ENCODE data around the gene EDRF1.
"Not testable (repeated sequence)": the region's sequence is repeated elsewhere in the genome, so short reads cannot be mapped to it uniquely, and the experiment has no call there.

The EDRF1 gene

GRCh38 chr10:125707541-125708468, 11.7 kb upstream of the EDRF1 start:
- DNase-seq (ENCODE audit: low spot score) = no peak

- DNase-seq (ENCODE audit: low spot score) = no peak
Observed at GRCh38 chr10:125708971-125709503, 10.5 kb upstream of the EDRF1 start.

GRCh38 chr10:125709553-125710474, 9.7 kb upstream of the EDRF1 start:
- DNase-seq (ENCODE audit: low spot score) = no peak

GRCh38 chr10:125711110-125711750, 8.3 kb upstream of the EDRF1 start:
- DNase-seq (ENCODE audit: low spot score) = no peak

DNA sequence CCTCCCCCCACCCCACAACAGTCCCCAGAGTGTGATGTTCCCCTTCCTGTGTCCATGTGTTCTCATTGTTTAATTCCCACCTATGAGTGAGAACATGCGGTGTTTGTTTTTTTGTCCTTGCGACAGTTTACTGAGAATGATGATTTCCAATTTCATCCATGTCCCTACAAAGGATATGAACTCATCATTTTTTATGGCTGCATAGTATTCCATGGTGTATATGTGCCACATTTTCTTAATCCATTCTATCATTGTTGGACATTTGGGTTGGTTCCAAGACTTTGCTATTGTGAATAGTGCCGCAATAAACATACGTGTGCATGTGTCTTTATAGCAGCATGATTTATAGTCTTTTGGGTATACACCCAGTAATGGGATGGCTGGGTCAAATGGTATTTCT, 4.8 kb upstream of the EDRF1 start:
- DNase-seq (ENCODE audit: low spot score) = not testable (repeated sequence)

- DNase-seq (ENCODE audit: low spot score) = no peak
Observed at GRCh38 chr10:125720002-125720382, 483 bp downstream of the EDRF1 start.

- DNase-seq (ENCODE audit: low spot score) = no peak
Observed at GRCh38 chr10:125721035-125721434, 1.5 kb downstream of the EDRF1 start.

DNA sequence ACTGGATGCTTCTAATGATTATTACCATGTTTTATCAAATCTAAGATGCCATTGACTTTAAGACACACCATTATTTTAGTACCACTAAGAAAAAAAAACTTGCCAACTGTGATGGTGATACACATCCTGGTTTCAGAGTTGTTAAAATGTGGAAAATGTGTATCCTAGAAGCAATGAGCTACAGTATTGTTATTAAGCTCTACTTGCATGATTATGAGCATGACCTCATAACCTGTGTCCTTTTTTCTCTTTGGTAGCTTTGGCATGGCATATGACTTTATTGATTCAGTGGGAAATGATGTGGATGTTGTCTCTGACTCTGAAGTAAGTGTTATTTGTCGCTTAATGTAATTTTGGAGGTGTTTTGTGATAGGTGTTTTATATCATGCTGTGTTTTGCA, 3.3 kb downstream of the EDRF1 start:
- no peak for DNase-seq (ENCODE audit: low spot score)

GRCh38 chr10:125726914-125727313, 7.4 kb downstream of the EDRF1 start:
- no peak for DNase-seq (ENCODE audit: low spot score)

GRCh38 chr10:125727436-125727835, 7.9 kb downstream of the EDRF1 start:
- DNase-seq (ENCODE audit: low spot score) = no peak

- DNase-seq (ENCODE audit: low spot score) = no peak
Observed at GRCh38 chr10:125734148-125734547, 14.6 kb downstream of the EDRF1 start.

DNA sequence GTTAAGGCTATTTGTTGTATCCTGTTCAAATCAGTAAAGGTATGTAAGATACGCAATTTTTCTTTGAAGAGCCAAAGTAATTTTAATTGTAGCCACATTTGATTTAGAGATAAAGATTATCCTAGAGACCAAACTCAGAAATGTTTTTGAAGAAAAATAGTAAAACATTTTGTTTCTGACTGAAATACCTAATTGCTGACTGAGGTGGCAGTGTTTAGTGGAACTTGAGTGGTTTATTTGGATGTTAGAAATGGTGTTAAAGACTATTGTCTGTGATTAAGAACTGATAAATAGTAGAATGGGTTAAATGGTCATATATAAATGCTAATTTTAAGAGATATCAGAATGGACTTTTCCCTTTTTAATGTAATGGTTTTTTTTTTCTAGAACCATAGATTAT, 15.3 kb downstream of the EDRF1 start:
- DNase-seq (ENCODE audit: low spot score) = no peak

DNA sequence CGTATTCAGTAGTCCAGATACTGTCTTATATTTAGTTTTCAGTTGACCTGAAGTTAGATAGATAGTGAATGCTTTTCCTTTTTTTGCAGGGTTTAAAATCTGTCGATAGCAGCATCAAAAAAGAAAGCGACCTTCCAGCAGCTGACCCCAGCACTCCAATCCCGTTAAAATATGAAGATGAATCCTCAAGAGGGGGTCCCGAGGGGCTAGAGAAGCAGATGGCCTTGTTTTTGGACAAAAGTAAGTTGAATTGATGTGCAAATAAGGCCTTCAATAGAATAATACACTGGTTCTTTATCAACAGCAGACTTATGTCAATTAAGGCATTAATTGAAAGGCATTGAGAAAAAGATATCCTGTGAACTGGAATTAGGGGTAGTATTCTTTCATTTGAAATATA, 18.7 kb downstream of the EDRF1 start:
- DNase-seq (ENCODE audit: low spot score) = no peak

DNA sequence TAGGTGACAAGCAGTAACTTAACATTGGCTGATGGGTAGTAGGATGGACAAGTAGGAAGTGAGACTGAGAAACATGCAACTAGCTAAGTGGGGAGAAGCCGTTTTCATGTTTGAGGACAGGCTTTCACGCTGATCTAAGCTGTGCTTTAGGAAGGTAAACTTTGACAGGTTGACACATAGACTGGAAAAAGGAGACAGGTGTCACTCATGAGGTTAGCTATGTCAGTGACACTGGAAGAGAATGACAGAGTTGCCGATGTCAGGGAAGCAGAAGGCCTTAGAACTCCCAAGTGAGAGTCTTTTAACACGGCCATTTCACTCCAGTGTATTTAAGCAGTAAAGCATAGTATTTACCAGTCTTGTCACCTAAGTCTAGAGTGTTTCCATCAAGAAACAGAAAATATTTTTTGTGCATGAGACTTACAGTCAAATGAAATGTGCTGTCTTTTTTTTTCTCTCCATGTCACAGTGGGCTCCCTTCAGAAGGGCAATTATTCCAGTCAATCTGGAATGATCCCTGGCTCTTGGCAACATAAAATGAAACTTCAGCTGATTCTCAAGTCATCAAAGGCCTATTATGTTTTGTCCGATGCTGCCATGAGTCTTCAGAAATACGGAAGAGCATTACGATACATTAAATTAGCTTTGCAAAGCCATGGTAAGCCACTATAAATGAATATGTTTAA, 20.6 kb downstream of the EDRF1 start:
- DNase-seq (ENCODE audit: low spot score) = no peak

GRCh38 chr10:125742465-125742864, 23.0 kb downstream of the EDRF1 start:
- no peak for DNase-seq (ENCODE audit: low spot score)

DNA sequence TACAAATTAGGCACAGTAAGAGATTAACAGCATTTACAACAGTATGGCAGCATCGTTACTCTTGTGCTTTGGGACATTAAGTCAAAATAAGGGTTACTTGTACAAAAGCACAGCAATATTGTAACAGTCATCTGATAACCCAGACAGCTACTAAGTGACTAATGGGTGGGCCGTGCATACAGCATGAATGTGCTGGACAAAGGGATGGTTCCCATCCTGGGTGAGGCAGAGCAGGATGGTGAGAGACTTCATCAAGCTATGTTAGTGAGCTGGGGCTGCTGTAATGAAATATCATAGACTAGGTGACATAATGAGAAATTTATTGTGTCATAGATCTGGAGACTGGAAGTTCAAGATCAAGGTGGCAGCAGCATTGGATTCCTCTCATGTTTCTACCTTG, 25.4 kb downstream of the EDRF1 start:
- no peak for DNase-seq (ENCODE audit: low spot score)

DNA sequence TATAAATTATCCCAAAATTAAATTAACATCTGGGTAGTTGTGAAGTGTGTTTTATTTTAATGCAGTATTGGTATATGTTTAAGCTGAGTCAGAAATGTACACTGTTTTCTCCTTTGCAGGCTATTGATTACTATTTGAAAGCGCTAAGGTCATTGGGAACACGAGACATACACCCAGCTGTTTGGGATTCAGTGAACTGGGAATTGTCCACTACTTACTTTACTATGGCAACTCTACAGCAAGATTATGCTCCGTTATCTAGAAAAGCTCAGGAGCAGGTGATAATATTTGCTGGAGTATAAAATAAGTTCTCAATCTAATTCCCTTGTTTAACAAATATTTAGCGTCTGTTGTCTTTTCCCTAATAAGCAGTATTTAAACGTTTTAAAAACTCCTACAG, 27.9 kb downstream of the EDRF1 start:
- no peak for DNase-seq (ENCODE audit: low spot score)

DNA sequence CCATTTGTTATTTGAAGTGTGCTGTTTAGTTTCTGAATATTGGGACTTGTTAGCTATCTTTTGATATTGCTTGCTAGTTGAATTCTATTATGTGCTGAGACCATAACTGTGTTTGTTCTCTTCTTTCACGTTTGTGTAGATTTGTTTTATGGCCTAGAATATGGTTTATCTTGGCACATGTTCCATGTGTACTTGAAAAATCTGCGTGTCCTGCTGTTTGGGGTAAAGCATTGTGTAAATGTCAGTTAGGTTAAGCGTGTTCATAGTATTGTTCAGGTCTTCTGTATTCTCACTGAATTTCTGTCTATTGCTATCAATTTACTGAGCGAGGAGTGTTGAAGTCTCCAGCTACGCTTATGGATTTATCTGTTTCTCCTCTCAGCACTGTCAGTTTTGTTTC, 36.7 kb downstream of the EDRF1 start:
- no peak for DNase-seq (ENCODE audit: low spot score)

GRCh38 chr10:125756853-125757487, 37.5 kb downstream of the EDRF1 start:
- no peak for DNase-seq (ENCODE audit: low spot score)

- no peak for DNase-seq (ENCODE audit: low spot score)
Observed at GRCh38 chr10:125757742-125758141, 38.2 kb downstream of the EDRF1 start.

DNA sequence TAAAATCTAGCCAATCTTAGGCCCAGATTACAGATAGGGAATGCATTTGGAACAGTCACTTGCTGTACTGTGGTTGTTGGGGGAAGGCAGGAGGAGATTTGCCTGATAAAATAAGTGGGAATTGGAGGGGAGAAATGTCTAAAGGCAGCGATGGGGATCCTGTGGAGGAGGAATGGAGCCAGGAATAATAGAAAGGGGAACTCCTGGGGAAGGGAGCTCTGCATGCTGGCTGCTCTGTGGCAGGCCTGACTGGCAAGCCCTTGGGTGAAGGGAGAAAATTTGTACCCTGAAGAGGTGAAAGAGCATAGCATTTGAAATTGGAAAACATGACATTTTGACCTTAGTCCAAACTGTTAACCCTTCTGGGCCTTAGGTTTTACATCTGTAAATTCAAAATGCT, 42.5 kb downstream of the EDRF1 start:
- DNase-seq (ENCODE audit: low spot score) = no peak
